ENCODE measurements around the gene CRACDL. TPM values are rescaled to one million over a fixed set of nuclear protein-coding genes. Genes with fewer than 3 reads are reported as not detected.

The CRACDL gene
- total and polyA plus RNA-seq, 2 donors (not counting 3 experiments of a cell fraction or from before 2014, with no cell fraction given): 0.92 to 6.3 TPM

DNA sequence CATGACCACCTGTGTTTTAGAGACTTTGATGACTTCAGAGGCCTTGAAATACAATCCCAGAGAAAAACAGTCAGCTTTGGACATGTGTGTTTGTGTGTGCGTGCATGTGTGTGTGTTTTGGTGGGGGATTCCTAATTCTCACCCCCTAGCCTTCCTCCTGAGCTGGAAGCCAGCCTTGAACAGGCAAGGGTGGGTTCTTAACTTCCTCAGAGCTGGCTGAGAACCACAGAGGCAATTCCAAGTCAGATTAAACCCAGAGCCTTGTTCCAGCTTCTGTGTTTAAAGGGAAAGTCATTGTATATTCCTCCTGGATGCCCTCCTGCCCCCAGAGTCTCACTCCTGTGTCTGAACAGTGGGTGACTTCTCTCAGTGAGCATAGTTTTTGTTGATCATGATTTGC, 159.9 kb downstream of the CRACDL start:
- H3K27ac ChIP-seq (ENCODE audit: insufficient read depth, low read depth, low read length): no peak overlapping the region
- intact Hi-C loops (cut with micrococcal nuclease) (no loop called here), dilution Hi-C loops (cut with MboI; ENCODE audit: extremely low pct_ligation_motif_present, low sequenced_read_pairs) (loop anchor here (5.0 kb wide), 1 partner anchor 34 kb away; no protein-coding TSS in a partner anchor)
- no peaks in the 10 kb centered on the region for H3K27me3 ChIP-seq (ENCODE audit: control insufficient read depth in 2 of 2, insufficient read depth in 2 of 2, low read length in 2 of 2)
- POLR2A ChIA-PET: no interaction called here
- H4K20me1 ChIP-seq (replicated peaks; ENCODE audit: control insufficient read depth, extremely low read depth, insufficient read depth, low read length): no peaks in the 10 kb centered on the region
- H3K4me1 ChIP-seq (ENCODE audit: control insufficient read depth, extremely low read depth, insufficient read depth, low read length): no peaks in the 10 kb centered on the region
- CTCF ChIA-PET: interaction anchor here (1.0 to 1.3 kb wide), 2 partner anchors 10 to 46 kb away, joined by 3 read pairs; no protein-coding TSS in a partner anchor
- TF ChIP-seq FOS (IDR thresholded peaks at IDR 0.05; ENCODE audit: borderline replicate concordance, insufficient read depth, low read length) (no peak), EZH2 (IDR thresholded peaks at IDR 0.05; ENCODE audit: borderline replicate concordance, low read depth, low read length, severe bottlenecking) (no peak)
- no peak overlapping the region for H3K4me2 ChIP-seq (ENCODE audit: insufficient read depth, low read length)
- no peak overlapping the region for H2AFZ ChIP-seq (ENCODE audit: low read depth, low read length)
- no peak overlapping the region for H3K9ac ChIP-seq (replicated peaks; ENCODE audit: extremely low read depth, insufficient read depth, low read length)
- no TSS peak for BruUV-seq (replicated peaks)
- H3K79me2 ChIP-seq (ENCODE audit: control insufficient read depth, insufficient read depth, low read length): no peaks in the 10 kb centered on the region
- FAIRE-seq (no peak), DNase-seq (ENCODE audit: low read depth, low spot score) (no peak)
- no peaks in the 10 kb centered on the region for H3K9me3 ChIP-seq (replicated peaks; ENCODE audit: control insufficient read depth, insufficient read depth, low read length)
- H3K4me3 ChIP-seq (replicated peaks in 1 of 3; ENCODE audit: insufficient read depth in 1 of 3, low read depth in 1 of 3, low read length in 3 of 3): no peak overlapping the region
- no peaks in the 10 kb centered on the region for H3K9me1 ChIP-seq (replicated peaks; ENCODE audit: control insufficient read depth, extremely low read depth, insufficient read depth, low read length)
- H3K36me3 ChIP-seq (ENCODE audit: control insufficient read depth in 2 of 2, extremely low read depth in 1 of 2, insufficient read depth in 2 of 2, low read length in 2 of 2): no peaks in the 10 kb centered on the region

DNA sequence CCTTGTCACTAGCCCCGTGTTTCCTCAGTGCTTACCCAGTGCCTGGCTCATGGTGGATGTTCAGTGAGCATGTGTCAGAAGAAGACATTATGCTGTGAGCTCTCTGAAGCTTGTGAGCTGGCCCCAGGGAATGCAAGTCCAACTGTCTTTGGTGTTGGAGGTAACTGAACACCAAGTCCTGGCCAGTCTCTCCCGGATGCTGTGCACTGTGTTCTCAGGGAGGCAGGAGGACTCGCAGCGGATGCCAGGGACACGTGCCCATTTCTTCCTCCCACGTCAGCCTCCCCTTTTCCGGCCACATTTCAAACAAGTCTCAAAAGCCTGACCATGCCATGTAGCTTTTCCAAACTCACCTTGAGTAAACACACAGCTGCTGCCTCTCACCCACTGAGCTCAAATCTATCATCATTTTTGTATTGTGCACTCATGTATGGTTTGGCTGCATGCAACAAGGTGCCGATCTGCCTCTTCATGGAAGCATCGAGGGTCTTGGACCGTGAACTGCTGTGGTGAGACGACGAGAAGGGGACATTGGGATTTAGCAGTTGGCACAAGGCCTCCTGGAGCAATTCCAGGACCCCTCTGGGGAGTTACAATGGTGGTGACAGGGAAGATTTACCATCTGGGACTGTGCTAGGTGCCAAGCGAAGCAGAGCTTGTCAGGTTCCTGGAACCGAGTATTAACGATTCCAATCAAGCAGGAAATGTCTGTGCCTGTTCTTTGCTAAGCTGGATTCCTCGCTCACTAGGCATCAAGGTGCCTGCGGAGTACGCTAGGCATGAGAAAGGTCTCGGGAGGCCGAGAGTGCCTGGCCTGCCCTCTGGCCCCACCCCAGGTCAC, 160.7 kb downstream of the CRACDL start:
- no peaks in the 10 kb centered on the region for H3K9me1 ChIP-seq (replicated peaks; ENCODE audit: control insufficient read depth, extremely low read depth, insufficient read depth, low read length)
- H3K27me3 ChIP-seq (ENCODE audit: control insufficient read depth in 2 of 2, insufficient read depth in 2 of 2, low read length in 2 of 2): no peaks in the 10 kb centered on the region
- H2AFZ ChIP-seq (ENCODE audit: low read depth, low read length): no peak overlapping the region
- H3K9ac ChIP-seq (replicated peaks; ENCODE audit: extremely low read depth, insufficient read depth, low read length): no peak overlapping the region
- ChIA-PET CTCF (interaction anchor here (1.3 kb wide), 1 partner anchor 11 kb away, joined by 3 read pairs; no protein-coding TSS in a partner anchor), POLR2A (no interaction called here)
- intact Hi-C loops (cut with micrococcal nuclease) (no loop called here), dilution Hi-C loops (cut with MboI; ENCODE audit: extremely low pct_ligation_motif_present, low sequenced_read_pairs) (loop anchor here (5.0 kb wide), 1 partner anchor 33 kb away; no protein-coding TSS in a partner anchor)
- DNase-seq (ENCODE audit: low read depth, low spot score) (peak; percentile 35), FAIRE-seq (no peak)
- no peak overlapping the region for H3K27ac ChIP-seq (ENCODE audit: insufficient read depth, low read depth, low read length)
- TF ChIP-seq MAX (IDR thresholded peaks at IDR 0.05; ENCODE audit: insufficient read depth, insufficient read length) (peak; percentile 43), JUN (IDR thresholded peaks at IDR 0.05; ENCODE audit: borderline replicate concordance, insufficient read depth, insufficient read length, low read depth) (no peak)
- no peak overlapping the region for H3K4me2 ChIP-seq (ENCODE audit: insufficient read depth, low read length)
- no TSS peak for BruUV-seq (replicated peaks)
- H3K36me3 ChIP-seq (ENCODE audit: control insufficient read depth in 2 of 2, extremely low read depth in 1 of 2, insufficient read depth in 2 of 2, low read length in 2 of 2): no peaks in the 10 kb centered on the region
- no peaks in the 10 kb centered on the region for H3K79me2 ChIP-seq (ENCODE audit: control insufficient read depth, insufficient read depth, low read length)
- no peaks in the 10 kb centered on the region for H3K9me3 ChIP-seq (replicated peaks; ENCODE audit: control insufficient read depth, insufficient read depth, low read length)
- H3K4me3 ChIP-seq (replicated peaks in 1 of 3; ENCODE audit: insufficient read depth in 1 of 3, low read depth in 1 of 3, low read length in 3 of 3): no peak overlapping the region
- H3K4me1 ChIP-seq (ENCODE audit: control insufficient read depth, extremely low read depth, insufficient read depth, low read length): no peaks in the 10 kb centered on the region
- no peaks in the 10 kb centered on the region for H4K20me1 ChIP-seq (replicated peaks; ENCODE audit: control insufficient read depth, extremely low read depth, insufficient read depth, low read length)
